ENCODE measurements around the gene KRT34.
"Not testable (repeated sequence)": the region's sequence is repeated elsewhere in the genome, so short reads cannot be mapped to it uniquely, and the experiment has no call there.

The KRT34 gene

GRCh38 chr17:41360296-41360995 lies 21.7 kb downstream of the KRT34 start:
- DNase-seq = no peak

GRCh38 chr17:41354536-41354935 lies 27.6 kb downstream of the KRT34 start:
- no peak for DNase-seq

- DNase-seq = no peak
These were observed 29.3 kb downstream of the KRT34 start for GRCh38 chr17:41352597-41353366.

- DNase-seq = no peak
These were observed 30.9 kb downstream of the KRT34 start for GRCh38 chr17:41351177-41351576.

- DNase-seq = not testable (repeated sequence)
These were observed 31.7 kb downstream of the KRT34 start, which contains the start of gene KRT33A for GRCh38 chr17:41350381-41350878. Gene KRT33A, minus strand, starts transcription at chr17:41350828. Its CDS starts 61 bp downstream, at chr17:41350767.

GRCh38 chr17:41347869-41348760 lies 34.0 kb downstream of the KRT34 start:
- no peak for DNase-seq

- not testable (repeated sequence) for DNase-seq
These were observed 35.7 kb downstream of the KRT34 start for GRCh38 chr17:41346421-41346820.

GRCh38 chr17:41345992-41346391 lies 36.1 kb downstream of the KRT34 start:
- no peak for DNase-seq

GRCh38 chr17:41343029-41343428 lies 39.1 kb downstream of the KRT34 start:
- DNase-seq = no peak

GRCh38 chr17:41340934-41341861 lies 40.9 kb downstream of the KRT34 start:
- no peak for DNase-seq

GRCh38 chr17:41340494-41340893 lies 41.6 kb downstream of the KRT34 start:
- DNase-seq = no peak

- no peak for DNase-seq
These were observed 42.4 kb downstream of the KRT34 start for GRCh38 chr17:41339571-41340172.

GRCh38 chr17:41338961-41339485 lies 43.1 kb downstream of the KRT34 start:
- DNase-seq = no peak

GRCh38 chr17:41335747-41336146 lies 46.4 kb downstream of the KRT34 start:
- DNase-seq = no peak

GRCh38 chr17:41334385-41335305 lies 47.5 kb downstream of the KRT34 start:
- no peak for DNase-seq

- DNase-seq = no peak
These were observed 48.3 kb downstream of the KRT34 start for GRCh38 chr17:41333836-41334235.

GRCh38 chr17:41333098-41333497 lies 49.0 kb downstream of the KRT34 start:
- DNase-seq = no peak

GRCh38 chr17:41332239-41332638 lies 49.9 kb downstream of the KRT34 start:
- no peak for DNase-seq

- no peak for DNase-seq
These were observed 50.5 kb downstream of the KRT34 start for GRCh38 chr17:41331606-41332005.

All from NCI-H1417 treated with DMSO at 0.1 percent for 48 hours (cell line).